PC-3 (cell line): ENCODE results near the gene KRT73. TPM values are rescaled to one million over a fixed set of nuclear protein-coding genes. Genes with fewer than 3 reads are reported as not detected.
"Not testable (repeated sequence)": the region's sequence is repeated elsewhere in the genome, so short reads cannot be mapped to it uniquely, and the experiment has no call there.

Source experiments
- ATAC-seq: fragments of 200-7000 bp; cut with Tn5 transposase; 2 replicates; pipeline ENCODE4 v1.9.1; 2020; ENCODE audit warnings: mild to moderate bottlenecking, moderate library complexity
- BruUV-seq: library from RNA; stranded (reverse); fragments of 400-500 nt; replicated peaks from 2 replicates; lab custom pipeline; 2021; lab: Mats Ljungman, UMichigan
- CTCF ChIA-PET: fragments of 300-600 bp; sonication (Branson Sonifier 250); formaldehyde crosslinking; loops from one replicate; lab custom pipeline; 2022; ENCODE audit warnings: antibody characterized with exemption; lab: Charles Lee
- POLR2A ChIA-PET: fragments of 300-600 bp; sonication (Branson Sonifier 250); formaldehyde crosslinking; loops from one replicate; lab custom pipeline; 2022; ENCODE audit warnings: antibody characterized with exemption; ENCODE audit not compliant: unreplicated experiment; lab: Charles Lee
- DNase-seq: peaks from one replicate; pipeline ENCODE4 v3.0.0-alpha.2; 2015
- H2AFZ ChIP-seq: fragments of 300-600 bp; sonication (generic); 2 replicates; pipeline ENCODE4 v1.6.0; 2016; ENCODE audit warnings: antibody characterized with exemption, low read length
- H3F3A ChIP-seq: fragments of 300-600 bp; sonication (generic); one replicate; pipeline ENCODE4 v1.6.0; 2017; ENCODE audit warnings: antibody characterized with exemption, low read length, control low read depth, mild to moderate bottlenecking; ENCODE audit not compliant: unreplicated experiment
- H3K27ac ChIP-seq: fragments of 300-600 bp; sonication (generic); 2 replicates; pipeline ENCODE4 v1.5.1; 2016; ENCODE audit warnings: mild to moderate bottlenecking, low read length
- H3K27me3 ChIP-seq: fragments of 300-600 bp; sonication (generic); 2 replicates; pipeline ENCODE4 v1.6.1; 2016; ENCODE audit warnings: low read length, mixed read lengths
- H3K36me3 ChIP-seq: fragments of 300-600 bp; sonication (generic); 2 replicates; pipeline ENCODE4 v1.6.1; 2016; ENCODE audit warnings: low read depth, mixed run types, low read length, mixed read lengths
- H3K4me1 ChIP-seq: fragments of 300-600 bp; sonication (generic); 2 replicates; pipeline ENCODE4 v1.5.1; 2016; ENCODE audit warnings: low read length; ENCODE audit not compliant: insufficient read depth
- H3K4me2 ChIP-seq: fragments of 300-600 bp; sonication (generic); 2 replicates; pipeline ENCODE4 v1.6.0; 2016; ENCODE audit warnings: low read length
- H3K4me3 ChIP-seq: fragments of 300-600 bp; sonication (generic); 2 replicates; pipeline ENCODE4 v1.5.1; 2016; ENCODE audit warnings: mild to moderate bottlenecking, low read length, mixed read lengths
- H3K79me2 ChIP-seq: fragments of 300-600 bp; sonication (generic); 2 replicates; pipeline ENCODE4 v1.6.1; 2017; ENCODE audit warnings: low read length, mixed read lengths
- H3K9ac ChIP-seq: fragments of 300-600 bp; sonication (generic); 2 replicates; pipeline ENCODE4 v1.6.0; 2016; ENCODE audit warnings: mild to moderate bottlenecking, low read length
- H3K9me2 ChIP-seq: fragments of 300-600 bp; sonication (generic); replicated peaks from 2 replicates; pipeline ENCODE4 v1.6.1; 2016; ENCODE audit warnings: mixed run types, low read length, mixed read lengths
- H3K9me3 ChIP-seq: fragments of 300-600 bp; sonication (generic); 2 replicates; pipeline ENCODE4 v1.6.1; 2016; ENCODE audit warnings: low read length, mixed read lengths
- H4K20me1 ChIP-seq: fragments of 300-600 bp; sonication (generic); 2 replicates; pipeline ENCODE4 v1.6.1; 2016; ENCODE audit warnings: low read length, mixed read lengths
- CTCF ChIP-seq: fragments of 300-600 bp; sonication (generic); conservative IDR thresholded peaks from 2 replicates; pipeline ENCODE4 v1.5.1; 2017; ENCODE audit warnings: antibody characterized with exemption, low read depth, mild to moderate bottlenecking, low read length
- EZH2 ChIP-seq: fragments of 300-600 bp; sonication (generic); IDR thresholded peaks from one replicate; pipeline ENCODE4 v1.6.1; 2017; ENCODE audit warnings: antibody characterized with exemption, mild to moderate bottlenecking, low read length; ENCODE audit not compliant: unreplicated experiment
- EZH2phosphoT487 ChIP-seq: fragments of 300-600 bp; sonication (generic); IDR thresholded peaks from 2 replicates; pipeline ENCODE4 v1.6.1; 2018; ENCODE audit warnings: mild to moderate bottlenecking, antibody characterized with exemption, low read length, borderline replicate concordance
- intact Hi-C: fragments of 100-400 bp; cut with micrococcal nuclease; formaldehyde crosslinking; loops from 2 replicates; pipeline ENCODE4 v1.9.0; 2023
- total RNA-seq: library from RNA; depleted of rRNA; stranded (reverse); fragments of >200 nt; gene quantifications from 2 replicates; pipeline ENCODE4 v1.2.3, GENCODE V29; 2014

KRT73 gene
- total RNA-seq, 1 experiment from 2014 or later = not detected

- Histone ChIP-seq H4K20me1 (no peaks in the 10 kb centered on the region), H3K27me3 (peaks cover 28% of the 10 kb centered on the region), H3K79me2 (no peaks in the 10 kb centered on the region), H3K4me3 (no peak overlapping the region), H3K36me3 (no peaks in the 10 kb centered on the region), H3K9me2 (no peaks in the 10 kb centered on the region), H3K9me3 (no peaks in the 10 kb centered on the region), H3K4me2 (no peak overlapping the region), H2AFZ (no peak overlapping the region), H3F3A (no peaks in the 10 kb centered on the region), H3K4me1 (no peaks in the 10 kb centered on the region; the same call in 1 of the 2 replicates), H3K27ac (no peak overlapping the region), H3K9ac (no peak overlapping the region)
- intact Hi-C loops = no loop called here
- TF ChIP-seq EZH2 = no peak
- no peak for TF ChIP-seq CTCF
- TF ChIP-seq EZH2phosphoT487 = no peak
- no peak for ATAC-seq
- DNase-seq = no peak
- ChIA-PET POLR2A (no interaction called here), CTCF (no interaction called here)
- no TSS peak for BruUV-seq
These were observed 19.4 kb downstream of the KRT73 start for GRCh38 chr12:52598966-52599365.

GRCh38 chr12:52594237-52594636 is 24.1 kb downstream of the KRT73 start:
- H2AFZ ChIP-seq, H3K79me2 ChIP-seq, ATAC-seq, intact Hi-C loops, H3K4me3 ChIP-seq, H3K9me3 ChIP-seq, H3K4me2 ChIP-seq, H3K9me2 ChIP-seq, H3K36me3 ChIP-seq, H3K4me1 ChIP-seq, H4K20me1 ChIP-seq, POLR2A ChIA-PET, DNase-seq, BruUV-seq, CTCF ChIA-PET, H3K27ac ChIP-seq, H3K9ac ChIP-seq, H3F3A ChIP-seq: not testable (repeated sequence)
- peaks cover 17% of the 10 kb centered on the region for H3K27me3 ChIP-seq

GRCh38 chr12:52591521-52591920 is 26.8 kb downstream of the KRT73 start:
- H3K9me2 ChIP-seq = no peaks in the 10 kb centered on the region
- no TSS peak for BruUV-seq
- intact Hi-C loops = no loop called here
- no peaks in the 10 kb centered on the region for H4K20me1 ChIP-seq
- H3K27me3 ChIP-seq = 0 out of 2 replicates have a peak, but pooled peaks cover 4% of the 10 kb centered on the region
- no peak overlapping the region for H3K4me2 ChIP-seq
- POLR2A ChIA-PET = no interaction called here
- TF ChIP-seq CTCF (no peak), EZH2phosphoT487 (no peak), EZH2 (no peak)
- H3K9ac ChIP-seq = no peak overlapping the region
- H3K79me2 ChIP-seq = no peaks in the 10 kb centered on the region
- no peaks in the 10 kb centered on the region for H3K4me1 ChIP-seq
- no peak for ATAC-seq
- no peak overlapping the region for H3K27ac ChIP-seq
- H3K36me3 ChIP-seq = no peaks in the 10 kb centered on the region
- H3F3A ChIP-seq = no peaks in the 10 kb centered on the region
- no peak overlapping the region for H2AFZ ChIP-seq
- DNase-seq = no peak
- no peak overlapping the region for H3K4me3 ChIP-seq
- CTCF ChIA-PET = no interaction called here
- H3K9me3 ChIP-seq = no peaks in the 10 kb centered on the region
